ENCODE data around the gene PRCD.

PRCD gene

GRCh38 chr17:76570877-76571471, 31.1 kb downstream of the PRCD start:
- DNase-seq (ENCODE audit: low read depth) = no peak

GRCh38 chr17:76572201-76572910, 32.5 kb downstream of the PRCD start:
- DNase-seq (ENCODE audit: low read depth) = no peak

- DNase-seq (ENCODE audit: low read depth) = no peak
Measured at GRCh38 chr17:76573096-76573495, 33.3 kb downstream of the PRCD start.

- DNase-seq (ENCODE audit: low read depth) = no peak
Measured at GRCh38 chr17:76574166-76574565, 34.3 kb downstream of the PRCD start.

GRCh38 chr17:76575570-76575969, 35.7 kb downstream of the PRCD start:
- DNase-seq (ENCODE audit: low read depth) = no peak

DNA sequence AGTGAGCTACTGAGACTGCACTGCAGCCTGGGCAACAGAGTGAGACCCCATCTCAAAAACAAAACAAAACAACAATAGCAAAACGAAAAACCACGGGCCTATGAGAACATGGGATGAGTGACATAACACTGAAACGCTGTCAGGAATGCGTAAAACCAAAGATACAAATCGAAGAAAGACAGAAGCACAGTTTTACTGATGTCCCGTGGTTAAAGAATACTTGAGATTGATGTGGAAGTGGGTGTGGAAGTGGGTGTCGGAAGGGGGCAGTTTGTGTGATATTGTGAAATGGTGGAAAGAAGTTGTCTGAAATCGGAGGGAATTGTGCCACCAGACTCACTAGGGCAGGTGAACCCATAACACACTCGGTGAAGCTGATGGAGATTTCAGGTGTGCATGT, 36.3 kb downstream of the PRCD start:
- DNase-seq (ENCODE audit: low read depth) = no peak

DNA sequence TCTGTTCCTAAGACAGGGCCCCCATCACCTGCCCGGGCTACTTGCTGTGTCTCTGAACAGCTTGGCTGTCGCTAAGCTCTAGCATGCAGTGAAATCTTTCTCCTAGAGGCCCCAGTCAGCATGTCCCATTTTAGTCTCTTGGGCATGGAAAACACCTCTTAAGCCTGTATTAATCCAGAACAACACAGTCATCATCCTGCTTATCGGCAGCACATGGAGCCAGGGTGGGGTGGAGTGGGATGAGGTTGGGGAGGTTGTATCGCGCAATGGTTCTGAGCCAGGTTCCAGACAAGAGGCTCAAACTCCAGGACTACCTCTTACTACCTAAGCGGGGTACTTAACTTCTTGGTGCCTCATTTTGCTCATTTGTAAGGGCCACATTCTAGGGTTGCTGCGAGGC, 38.0 kb downstream of the PRCD start:
- DNase-seq (ENCODE audit: low read depth) = no peak

DNA sequence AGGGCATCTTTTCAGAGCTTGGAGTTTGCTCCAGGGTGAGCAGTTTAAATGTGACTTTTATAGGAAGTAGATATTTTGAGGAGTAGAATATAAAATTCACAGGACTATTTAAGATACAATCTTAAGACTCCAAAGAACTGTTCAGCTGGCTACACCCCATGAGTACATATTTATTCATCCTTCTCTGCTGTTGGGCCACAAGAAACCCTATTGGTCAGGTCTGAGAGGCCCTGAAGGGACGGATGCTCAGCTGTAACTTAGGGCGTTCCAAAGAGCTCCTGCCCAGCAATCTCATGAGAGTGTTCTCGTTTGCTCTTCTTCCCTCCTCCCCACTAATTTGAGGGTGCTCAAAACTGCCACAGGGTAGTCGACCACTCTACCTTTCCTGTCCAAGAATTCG, 38.5 kb downstream of the PRCD start:
- no peak for DNase-seq (ENCODE audit: low read depth)

- DNase-seq (ENCODE audit: low read depth) = no peak
Measured at GRCh38 chr17:76579281-76579680, 39.4 kb downstream of the PRCD start.

GRCh38 chr17:76581515-76581914, 41.7 kb downstream of the PRCD start:
- no peak for DNase-seq (ENCODE audit: low read depth)

DNA sequence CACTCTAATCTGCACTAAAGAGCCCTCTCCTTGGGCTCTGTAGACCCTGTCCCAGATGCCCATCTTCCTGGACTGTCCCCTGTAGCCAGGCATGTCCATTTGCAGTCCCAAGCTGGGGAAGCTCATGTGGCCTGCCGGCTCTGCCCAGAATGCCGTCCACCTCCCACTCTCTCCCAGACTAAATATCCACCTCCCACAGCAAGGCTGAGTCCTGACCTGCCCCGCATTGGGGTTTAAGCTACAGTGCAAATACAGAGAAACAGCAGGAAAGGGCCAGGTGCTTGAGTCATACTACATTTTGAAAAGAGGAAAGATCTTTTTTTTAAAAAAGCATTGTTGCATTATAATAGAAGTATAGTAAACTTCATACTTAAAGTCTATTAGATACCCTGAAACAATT, 42.8 kb downstream of the PRCD start:
- DNase-seq (ENCODE audit: low read depth) = no peak

DNA sequence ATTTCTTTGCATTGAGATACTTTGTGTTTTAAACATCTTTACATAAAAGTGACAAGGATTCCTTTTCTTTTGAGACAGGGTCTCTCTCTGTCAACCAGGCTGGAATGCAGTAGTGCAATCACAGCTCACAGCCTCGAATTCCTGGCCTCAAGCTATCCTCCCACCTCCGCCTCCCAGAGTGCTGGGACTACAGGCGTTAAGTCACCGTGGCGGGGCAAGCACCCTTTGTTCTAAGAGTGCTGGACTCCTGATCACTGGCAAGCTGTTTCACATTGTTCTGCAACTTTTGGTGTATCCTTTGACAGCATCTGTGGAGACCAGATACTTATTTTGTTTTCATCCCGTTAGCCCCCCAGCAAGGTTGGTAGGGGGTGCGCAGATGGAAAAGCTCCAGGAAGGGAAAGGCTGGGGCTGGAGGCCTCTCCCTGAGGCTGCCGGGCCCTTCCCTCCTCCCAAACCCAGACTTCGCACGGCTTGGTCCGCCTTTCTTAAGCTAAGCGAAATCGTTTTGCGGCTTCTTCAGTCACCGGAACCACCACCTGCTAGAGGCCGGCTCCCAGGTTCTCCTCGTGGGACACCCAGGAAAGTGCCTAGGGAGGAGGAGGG, 44.7 kb downstream of the PRCD start:
- DNase-seq (ENCODE audit: low read depth) = no peak

DNA sequence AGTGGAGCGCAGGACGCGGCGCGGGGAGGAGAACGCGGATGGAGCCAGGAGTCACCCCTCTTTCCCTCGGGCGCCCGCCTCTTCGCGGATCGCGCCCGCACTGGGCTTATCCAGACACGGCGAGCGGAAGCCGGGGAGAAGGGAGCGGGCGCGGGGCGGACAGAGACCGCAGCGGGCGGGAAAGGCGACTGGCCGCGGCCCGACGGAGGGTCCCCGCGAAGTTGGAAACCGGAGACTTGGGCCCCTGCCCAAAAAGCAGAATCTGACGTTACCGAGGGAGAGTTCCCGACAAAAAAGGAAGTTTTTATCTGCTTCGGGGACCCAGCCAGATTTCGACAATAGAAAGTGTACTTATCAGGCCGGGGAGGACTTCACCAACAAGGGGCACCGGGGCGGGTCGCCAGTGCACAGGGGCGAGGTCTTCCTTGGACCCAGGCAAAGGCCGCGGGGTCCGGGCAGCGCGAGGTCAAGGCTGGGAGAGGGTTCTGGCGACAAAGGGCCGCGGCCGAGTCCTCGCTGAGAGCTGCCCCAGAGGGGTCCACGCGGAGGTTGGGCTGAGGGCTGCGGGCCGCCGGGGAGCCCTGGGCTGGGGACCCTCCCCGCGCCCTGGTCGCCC, 45.3 kb downstream of the PRCD start:
- DNase-seq (ENCODE audit: low read depth) = no peak

GRCh38 chr17:76585649-76586593, 46.1 kb downstream of the PRCD start, which contains the start of gene ST6GALNAC2:
Gene ST6GALNAC2 (minus strand): TSS chr17:76585860. CDS start chr17:76585808, 52 bp downstream.
- DNase-seq (ENCODE audit: low read depth) = no peak

DNA sequence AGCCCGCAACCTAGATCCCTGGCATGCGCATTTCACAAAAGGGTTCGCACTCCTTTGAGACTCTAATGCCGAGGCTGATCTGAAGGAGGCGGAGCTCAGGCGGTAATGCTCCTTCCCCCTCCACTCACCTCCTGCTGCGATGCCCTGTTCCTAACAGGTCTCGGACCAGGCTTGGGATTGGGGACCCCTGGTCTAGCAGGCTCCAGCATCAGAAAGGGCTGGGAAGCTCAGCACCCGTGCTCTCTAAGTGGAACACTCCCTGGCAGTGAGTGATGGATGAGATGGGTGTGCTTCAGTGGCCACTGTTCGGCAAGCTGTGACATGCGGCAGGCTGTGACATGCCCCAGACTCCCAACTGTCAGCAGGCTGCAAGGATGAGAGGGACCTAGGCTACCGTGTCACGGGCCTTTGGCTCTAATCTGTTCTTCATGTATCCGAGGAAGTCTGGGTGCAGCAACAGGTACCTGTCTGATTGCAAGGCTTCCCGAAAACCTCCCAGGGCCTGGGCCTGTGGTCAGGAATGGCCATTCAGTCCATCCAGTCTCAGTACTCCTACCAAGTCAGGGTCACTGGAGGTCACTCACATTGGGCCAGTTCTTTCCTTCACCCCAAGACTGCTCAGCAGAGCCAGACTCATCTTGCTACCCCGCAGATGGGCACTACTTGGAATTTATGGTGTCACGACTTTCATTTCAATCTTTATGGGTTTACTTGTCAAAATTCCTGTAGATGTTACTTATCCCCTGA, 47.1 kb downstream of the PRCD start:
- DNase-seq (ENCODE audit: low read depth) = no peak

GRCh38 chr17:76588182-76588581, 48.3 kb downstream of the PRCD start:
- no peak for DNase-seq (ENCODE audit: low read depth)

DNA sequence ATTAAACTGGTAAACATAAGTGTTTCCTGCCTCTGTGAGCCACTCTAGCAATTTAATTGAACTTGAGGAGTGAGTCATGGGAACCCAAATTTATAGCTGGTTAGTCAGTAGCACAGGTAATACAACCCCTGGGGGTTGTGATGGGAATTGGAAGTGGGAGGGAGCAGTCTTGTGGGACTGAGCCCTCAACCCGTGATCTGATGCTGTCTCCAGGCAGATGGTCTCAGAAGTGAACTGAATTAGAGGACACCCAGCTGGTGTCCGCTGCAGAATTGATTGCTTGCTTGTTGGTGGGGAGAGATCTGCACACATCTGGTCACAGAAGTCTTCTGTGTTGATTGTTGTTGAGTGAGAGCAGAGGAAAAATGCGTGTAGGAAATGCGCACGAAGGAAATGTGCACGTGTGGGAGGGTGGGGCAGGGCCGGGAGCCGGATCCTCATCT, 53.6 kb downstream of the PRCD start:
- no peak for DNase-seq (ENCODE audit: low read depth)

DNA sequence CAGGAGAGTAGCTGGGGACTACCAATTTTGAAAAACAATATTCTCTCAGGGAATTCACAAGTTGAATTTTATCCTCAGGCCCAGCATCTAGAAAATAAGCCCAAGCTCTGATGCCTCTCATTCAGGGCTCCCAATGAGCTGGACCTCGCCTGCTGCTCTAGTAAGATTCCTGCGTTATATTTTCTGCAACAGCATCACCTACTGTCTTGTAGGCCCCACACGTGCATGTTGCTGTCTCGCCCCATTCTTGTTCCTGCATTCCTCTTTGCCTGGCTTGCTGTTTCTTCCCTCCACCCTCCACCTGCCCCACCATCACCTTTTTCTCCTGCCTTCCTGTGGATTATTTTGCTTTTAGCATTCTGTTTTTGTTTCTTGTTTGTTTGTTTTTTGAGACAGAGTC, 54.1 kb downstream of the PRCD start:
- no peak for DNase-seq (ENCODE audit: low read depth)

- no peak for DNase-seq (ENCODE audit: low read depth)
Measured at GRCh38 chr17:76594690-76595089, 54.8 kb downstream of the PRCD start.

Data from activated T-cell treated with anti-CD3 and anti-CD28 coated beads for 1 hour (primary cell).